Esophagus muscularis mucosa (tissue), 4 donors: ENCODE results near the gene CHDH. TPM values are rescaled to one million over a fixed set of nuclear protein-coding genes. Genes with fewer than 3 reads are reported as not detected.

Experiments used
- DNase-seq: peaks from one replicate; pipeline ENCODE4 v3.0.0-alpha.2; 2017; ENCODE audit errors: extremely low spot score
- H3K27ac ChIP-seq, 4 donors: fragments of 200-600 bp; sonication (generic); replicated peaks in 1 of 4; 1 replicate in 3 of 4; 2 replicates in 1 of 4; pipeline ENCODE4 v1.5.1; 2016 to 2019; ENCODE audit warnings: mild to moderate bottlenecking in 1 of 4
- H3K27me3 ChIP-seq, 4 donors: fragments of 200-600 bp; sonication (generic); one replicate each; pipeline versions ENCODE4 v1.5.1 to v1.6.0; 2016 to 2019
- H3K36me3 ChIP-seq, 4 donors: fragments of 200-600 bp; sonication (generic); one replicate each; pipeline ENCODE4 v1.5.1; 2016 to 2019
- H3K4me1 ChIP-seq, 4 donors: fragments of 200-600 bp; sonication (generic); one replicate each; pipeline ENCODE4 v1.5.1; 2016 to 2019
- H3K4me3 ChIP-seq, 4 donors: fragments of 200-600 bp; sonication (generic); 1 replicate in 2 of 4; 2 replicates in 2 of 4; pipeline ENCODE4 v1.5.1; 2016 to 2019; ENCODE audit warnings: mild to moderate bottlenecking in 4 of 4, moderate library complexity in 1 of 4
- H3K9me3 ChIP-seq, 4 donors: fragments of 200-600 bp; sonication (generic); 1 replicate in 3 of 4; 2 replicates in 1 of 4; pipeline ENCODE4 v1.5.1; 2016 to 2019
- EP300 ChIP-seq: sonication (generic); formaldehyde crosslinking; IDR thresholded peaks from one replicate; pipeline ENCODE4 v1.6.1; 2017; ENCODE audit warnings: antibody characterized with exemption
- POLR2A ChIP-seq: fragments of 450-650 bp; IDR thresholded peaks from one replicate; pipeline ENCODE4 v1.6.1; 2017; ENCODE audit warnings: antibody characterized with exemption, moderate library complexity, mild to moderate bottlenecking, low read depth
- POLR2AphosphoS5 ChIP-seq, 2 donors: sonication (generic); formaldehyde crosslinking; IDR thresholded peaks; one replicate each; pipeline ENCODE4 v1.6.1; 2017; ENCODE audit warnings: antibody characterized with exemption in 2 of 2
- WGBS: methylation state at CpG from one replicate; pipeline ENCODE4 v1.1.5; 2018; 5-methylcytosine and 5-hydroxymethylcytosine counted together
- intact Hi-C: fragments of 100-400 bp; cut with DNase I; formaldehyde crosslinking; loops from one replicate; pipeline ENCODE4 v1.15.1; 2023
- total RNA-seq, 4 donors: library from RNA; depleted of rRNA; stranded (reverse); fragments of >200 nt; gene quantifications; one replicate each; pipeline versions ENCODE4 v1.1.0 to v1.2.1, GENCODE V29; 2016
- TF ChIP-seq, protein P1 (sequence below), 3 experiments: fragments of 200-600 bp in 2 of 3; fragments of 450-650 bp in 1 of 3; sonication (generic) in 2 of 3; IDR thresholded peaks; one replicate each; pipeline ENCODE4 v1.5.1; 2017 to 2019; ENCODE audit warnings: antibody characterized with exemption in 3 of 3, mild to moderate bottlenecking in 2 of 3, moderate library complexity in 1 of 3

Gene CHDH
- total RNA-seq, 4 donors from 2014 or later, result 0.42 to 3.2 (median 1.7) TPM

DNA sequence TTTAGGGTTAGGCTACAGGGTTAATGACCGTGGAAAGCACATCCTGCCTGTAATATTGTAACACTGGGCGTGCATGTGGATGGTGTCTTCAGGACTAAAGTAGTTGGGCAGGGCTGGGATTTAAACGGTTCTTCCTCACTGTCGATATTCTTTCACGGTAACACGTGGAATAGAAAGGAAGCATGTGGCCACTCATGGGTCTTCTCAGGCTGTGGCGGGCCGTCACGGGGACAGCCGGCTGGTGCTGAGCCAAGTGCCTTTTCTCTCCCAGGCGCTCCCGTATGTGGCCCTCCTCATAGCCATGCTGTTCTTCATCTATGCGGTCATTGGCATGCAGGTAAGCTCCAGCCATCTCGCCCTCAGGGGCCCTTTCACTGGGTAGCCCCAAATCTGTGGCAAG, 73.7 kb downstream of the CHDH start:
- H3K27ac ChIP-seq, result no peak overlapping the region
- peaks cover 0 to 8% (median 0%) of the 10 kb centered on the region in 4 donors for H3K27me3 ChIP-seq
- no peak for TF ChIP-seq POLR2A
- H3K4me1 ChIP-seq, result peaks cover 0 to 22% (median 20%) of the 10 kb centered on the region in 4 donors
- H3K36me3 ChIP-seq, result no peaks in the 10 kb centered on the region
- no peak for DNase-seq
- no peak overlapping the region for H3K4me3 ChIP-seq
- H3K9me3 ChIP-seq, result no peaks in the 10 kb centered on the region
- intact Hi-C loops, result no loop called here
- WGBS, result 84% methylated on average over 12 of the region's 14 CpGs

DNA sequence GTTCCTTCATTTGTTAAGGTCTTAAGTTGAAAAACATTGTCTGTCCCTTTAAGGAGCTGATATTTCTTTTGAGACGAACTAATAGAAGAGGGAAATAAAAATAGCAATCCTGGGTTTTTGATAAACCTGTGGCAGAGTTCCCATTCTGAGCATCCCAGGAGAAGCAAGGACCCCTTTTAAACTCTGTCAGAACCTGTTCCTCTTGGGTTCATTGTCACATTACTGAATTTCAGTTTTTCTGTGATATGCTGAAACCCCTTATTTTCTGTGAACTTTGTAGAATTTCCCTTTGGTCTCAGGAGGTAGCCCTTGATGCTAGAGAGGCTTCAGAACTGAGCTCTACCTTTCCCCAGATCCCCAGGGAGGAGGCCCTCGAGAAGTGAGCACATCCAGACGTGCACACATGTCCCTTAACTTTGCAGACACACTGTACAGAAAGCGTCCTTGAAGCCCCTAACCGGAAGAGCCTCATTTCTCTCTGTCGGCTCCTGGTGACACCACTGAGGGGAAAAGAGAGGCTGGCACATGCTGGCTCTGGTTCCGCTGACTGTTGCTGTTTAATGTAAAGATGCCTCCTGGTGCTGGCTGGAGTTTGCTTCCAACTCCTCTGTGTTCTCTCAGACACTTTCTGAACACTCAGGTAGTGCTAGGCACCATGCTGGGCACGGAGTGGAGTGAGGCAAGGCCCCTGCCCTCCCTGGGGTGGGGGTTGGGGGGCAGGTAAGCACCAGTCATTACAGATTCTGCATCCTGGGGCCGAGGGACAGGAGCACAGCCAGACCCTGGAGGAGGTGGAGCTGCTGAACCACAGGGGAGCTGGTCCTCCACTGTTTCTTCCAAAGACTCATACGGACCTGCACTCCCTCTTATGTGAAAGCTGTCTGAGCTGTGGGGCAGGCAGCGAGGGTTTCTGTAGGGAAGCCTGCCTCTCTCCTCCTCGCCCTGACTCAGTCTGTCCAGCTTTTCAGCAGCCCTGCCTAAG, 77.5 kb downstream of the CHDH start:
- Histone ChIP-seq H3K36me3 (no peaks in the 10 kb centered on the region), H3K27ac (no peak overlapping the region), H3K4me1 (peaks cover 0 to 13% (median 12%) of the 10 kb centered on the region in 4 donors), H3K9me3 (no peaks in the 10 kb centered on the region), H3K4me3 (no peak overlapping the region), H3K27me3 (peaks cover 0 to 16% (median 0%) of the 10 kb centered on the region in 4 donors)
- no peak for DNase-seq
- intact Hi-C loops, result no loop called here
- TF ChIP-seq POLR2AphosphoS5 (IDR thresholded peaks at IDR 0.05) (no peak), EP300 (no peak), POLR2A (no peak)
- TF ChIP-seq, protein P1, sequence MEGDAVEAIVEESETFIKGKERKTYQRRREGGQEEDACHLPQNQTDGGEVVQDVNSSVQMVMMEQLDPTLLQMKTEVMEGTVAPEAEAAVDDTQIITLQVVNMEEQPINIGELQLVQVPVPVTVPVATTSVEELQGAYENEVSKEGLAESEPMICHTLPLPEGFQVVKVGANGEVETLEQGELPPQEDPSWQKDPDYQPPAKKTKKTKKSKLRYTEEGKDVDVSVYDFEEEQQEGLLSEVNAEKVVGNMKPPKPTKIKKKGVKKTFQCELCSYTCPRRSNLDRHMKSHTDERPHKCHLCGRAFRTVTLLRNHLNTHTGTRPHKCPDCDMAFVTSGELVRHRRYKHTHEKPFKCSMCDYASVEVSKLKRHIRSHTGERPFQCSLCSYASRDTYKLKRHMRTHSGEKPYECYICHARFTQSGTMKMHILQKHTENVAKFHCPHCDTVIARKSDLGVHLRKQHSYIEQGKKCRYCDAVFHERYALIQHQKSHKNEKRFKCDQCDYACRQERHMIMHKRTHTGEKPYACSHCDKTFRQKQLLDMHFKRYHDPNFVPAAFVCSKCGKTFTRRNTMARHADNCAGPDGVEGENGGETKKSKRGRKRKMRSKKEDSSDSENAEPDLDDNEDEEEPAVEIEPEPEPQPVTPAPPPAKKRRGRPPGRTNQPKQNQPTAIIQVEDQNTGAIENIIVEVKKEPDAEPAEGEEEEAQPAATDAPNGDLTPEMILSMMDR (IDR thresholded peaks at IDR 0.05), result no peak
- WGBS, result 64% methylated on average over 9 of the region's 12 CpGs

- WGBS, result 95% methylated on average over 7 of the region's 7 CpGs
Observed at GRCh38 chr3:53766706-53767105, 79.5 kb downstream of the CHDH start.

GRCh38 chr3:53765753-53766152, 80.5 kb downstream of the CHDH start:
- WGBS, result 86% methylated on average over 5 of the region's 5 CpGs
- Histone ChIP-seq H3K9me3 (no peaks in the 10 kb centered on the region), H3K27me3 (peaks cover 0 to 16% (median 0%) of the 10 kb centered on the region in 4 donors), H3K27ac (no peak overlapping the region), H3K4me1 (no peaks in the 10 kb centered on the region), H3K4me3 (no peak overlapping the region), H3K36me3 (no peaks in the 10 kb centered on the region)
- TF ChIP-seq POLR2AphosphoS5 (IDR thresholded peaks at IDR 0.05) (no peak), POLR2A (no peak), EP300 (no peak)
- TF ChIP-seq, protein P1 (IDR thresholded peaks at IDR 0.05), result no peak
- intact Hi-C loops, result no loop called here
- DNase-seq, result no peak

More at GRCh38 chr3:53766706-53767105, 79.5 kb downstream of the CHDH start:
- no peaks in the 10 kb centered on the region for H3K4me1 ChIP-seq
- no peak overlapping the region for H3K27ac ChIP-seq
- no peak for DNase-seq
- intact Hi-C loops, result no loop called here
- H3K27me3 ChIP-seq, result peaks cover 0 to 16% (median 0%) of the 10 kb centered on the region in 4 donors
- no peaks in the 10 kb centered on the region for H3K36me3 ChIP-seq
- H3K4me3 ChIP-seq, result no peak overlapping the region
- TF ChIP-seq, protein P1 (IDR thresholded peaks at IDR 0.05), result no peak
- no peak for TF ChIP-seq POLR2AphosphoS5 (IDR thresholded peaks at IDR 0.05)
- no peak for TF ChIP-seq EP300
- no peak for TF ChIP-seq POLR2A
- no peaks in the 10 kb centered on the region for H3K9me3 ChIP-seq

- Histone ChIP-seq H3K4me3 (no peak overlapping the region), H3K27me3 (peaks cover 0 to 12% (median 0%) of the 10 kb centered on the region in 4 donors), H3K4me1 (no peaks in the 10 kb centered on the region), H3K36me3 (no peaks in the 10 kb centered on the region), H3K9me3 (no peaks in the 10 kb centered on the region), H3K27ac (no peak overlapping the region)
- no peak for DNase-seq
- TF ChIP-seq, protein P1 (IDR thresholded peaks at IDR 0.05), result no peak
- TF ChIP-seq EP300 (no peak), POLR2A (no peak), POLR2AphosphoS5 (IDR thresholded peaks at IDR 0.05) (no peak)
- 80% methylated on average over 9 of the region's 14 CpGs for WGBS
- intact Hi-C loops, result no loop called here
Observed at GRCh38 chr3:53764026-53764775, 82.0 kb downstream of the CHDH start.
